ENCODE results near the gene TCFL5.
A peak's percentile ranks its signal among the peaks of the same experiment; 100 is the strongest.
"Not testable (repeated sequence)": the region's sequence is repeated elsewhere in the genome, so short reads cannot be mapped to it uniquely, and the experiment has no call there.

TCFL5 gene

DNA sequence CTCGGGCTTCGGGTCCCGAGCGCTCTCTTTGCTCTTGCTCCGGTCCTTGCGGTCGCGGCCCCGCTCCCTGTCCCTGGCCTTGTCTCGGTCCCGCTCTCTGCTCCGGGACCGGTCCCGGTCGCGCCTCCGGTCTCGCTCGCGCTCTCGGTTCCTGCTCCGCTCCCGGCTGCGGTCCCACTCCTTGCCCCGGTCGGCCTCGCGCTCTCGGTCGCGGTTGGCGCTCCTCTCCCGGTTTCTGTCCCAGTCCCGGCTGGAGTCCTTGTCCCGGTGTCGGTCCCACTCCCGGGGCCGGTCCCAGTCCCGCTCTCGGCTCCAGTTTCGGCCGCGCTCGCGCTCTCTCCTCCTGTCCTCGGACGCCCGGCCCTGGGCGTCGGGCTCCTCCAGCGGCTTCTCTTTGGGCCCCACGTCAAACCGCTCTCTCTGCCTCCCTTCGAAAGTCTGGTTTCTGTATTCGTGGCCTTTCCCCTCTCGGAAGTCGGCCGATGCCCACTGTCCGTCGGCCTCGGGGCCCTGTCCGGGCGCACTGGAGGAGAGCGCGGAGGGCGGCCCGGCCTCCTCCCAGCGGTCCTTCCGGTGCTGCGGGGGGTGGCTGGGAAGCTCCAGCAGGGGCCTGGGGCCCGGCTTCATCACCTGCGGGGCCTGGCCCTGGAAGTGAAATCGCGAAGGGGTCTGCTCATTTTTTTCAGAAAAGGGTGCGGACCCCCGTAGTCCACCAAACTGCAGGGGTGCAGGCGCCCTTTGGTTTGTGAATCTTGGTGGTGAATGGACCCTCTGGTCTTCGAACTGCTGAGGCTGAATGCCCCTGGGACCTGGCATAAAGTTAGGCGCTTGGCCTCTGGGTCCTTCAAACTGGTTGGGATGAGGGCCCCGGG, 17.9 kb upstream of the TCFL5 start:
- DNase-seq, result no peak

DNA sequence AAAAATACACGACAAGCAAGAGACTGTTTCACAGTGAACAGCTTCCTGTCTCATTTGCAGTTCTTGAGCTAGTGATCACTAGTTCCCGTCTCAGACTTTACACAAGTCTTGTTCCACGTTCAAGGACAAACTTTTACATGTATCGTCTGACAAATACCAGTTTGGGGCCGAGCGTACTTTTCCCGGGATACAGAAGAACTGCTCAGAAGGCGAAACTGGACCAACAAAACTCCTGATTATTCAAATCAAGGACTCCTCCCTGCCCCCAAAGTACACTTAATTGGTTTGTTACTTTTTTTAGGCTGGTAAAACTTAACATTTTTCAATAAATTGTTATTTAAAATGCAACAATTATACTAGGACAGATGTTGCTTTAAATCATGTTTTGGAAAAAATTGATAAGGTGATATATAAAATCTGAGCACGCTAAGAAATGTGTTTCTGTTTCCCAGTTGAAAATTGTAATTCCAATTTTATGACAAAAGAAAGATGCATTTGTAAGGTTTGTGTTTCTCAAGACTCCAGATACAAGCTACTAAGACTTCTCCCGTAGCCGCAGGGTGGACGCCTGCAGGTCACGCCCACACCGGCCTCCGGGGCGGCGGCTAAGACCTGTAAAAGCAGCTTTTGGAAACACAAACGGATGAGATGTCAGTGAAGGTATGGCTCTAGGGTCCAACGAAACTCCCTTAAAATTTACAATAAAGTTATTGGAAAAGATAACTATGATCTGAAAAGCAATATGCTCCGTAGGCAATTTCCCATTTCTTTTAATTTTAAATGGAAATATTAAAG, 16.8 kb upstream of the TCFL5 start:
- DNase-seq, result no peak

DNA sequence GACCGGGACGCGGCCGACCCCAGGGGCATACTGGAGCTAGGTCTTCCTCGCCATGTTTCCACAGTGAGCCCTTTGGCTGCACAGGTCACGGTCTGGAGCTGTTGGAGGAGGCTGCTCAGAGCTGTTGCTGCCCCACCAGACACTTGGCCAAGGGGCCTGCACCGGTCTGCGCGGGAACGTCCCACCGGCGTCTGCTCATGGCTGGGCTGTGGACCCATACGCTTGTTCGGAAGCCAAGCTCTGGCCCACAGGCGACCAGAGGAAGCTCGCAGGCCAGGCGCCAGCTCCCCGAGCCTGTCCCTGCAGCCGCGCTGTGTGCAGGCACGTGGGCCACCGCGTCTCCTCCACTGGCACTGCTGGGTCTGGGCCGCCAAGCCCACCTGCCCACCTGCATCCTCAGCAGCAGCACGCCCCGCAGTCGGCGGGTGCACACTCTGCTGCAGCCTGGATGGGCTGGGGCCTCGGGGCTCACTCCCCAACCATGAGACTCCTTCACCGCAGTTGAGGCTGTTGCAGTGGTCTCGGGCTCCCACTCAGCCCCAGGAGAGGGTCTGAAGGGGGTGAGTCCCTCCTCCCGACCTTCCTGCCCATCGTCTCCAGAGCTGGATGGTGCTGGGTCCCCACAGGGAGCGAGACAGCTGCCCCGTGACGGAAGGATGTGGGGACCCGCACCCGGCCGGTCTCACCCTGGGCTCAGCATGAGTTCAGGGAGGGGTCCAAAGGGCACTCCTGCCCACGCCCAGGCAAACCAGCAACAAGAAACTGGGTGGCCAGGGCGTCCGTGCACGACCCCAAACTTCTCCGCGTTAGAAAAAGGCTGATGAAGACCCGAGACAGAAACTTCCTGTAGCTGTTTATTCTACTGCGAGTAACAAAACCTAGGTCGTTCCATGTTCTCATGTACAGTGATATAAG, 15.5 kb upstream of the TCFL5 start:
- DNase-seq, result no peak

DNA sequence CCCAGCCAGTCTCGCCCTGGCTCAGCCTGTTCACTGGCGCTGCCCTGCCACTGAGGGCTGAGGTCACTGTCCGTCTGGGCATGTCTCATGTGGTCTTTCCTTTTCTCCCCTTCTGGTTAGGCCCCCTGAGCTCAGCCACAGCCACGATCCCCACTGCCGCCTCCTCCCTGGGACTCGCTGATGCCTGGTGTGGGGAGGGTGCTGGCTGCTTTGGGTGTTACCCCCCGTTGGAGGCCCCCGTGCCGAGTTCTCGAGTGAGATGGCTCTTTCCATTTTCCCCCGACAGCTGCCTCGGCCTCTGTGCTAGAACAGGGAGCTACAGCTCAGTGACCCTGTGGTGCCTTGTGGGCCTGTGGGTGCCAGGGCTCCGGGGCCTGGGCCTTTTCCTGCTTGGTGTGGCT, 14.9 kb upstream of the TCFL5 start:
- no peak for DNase-seq

DNA sequence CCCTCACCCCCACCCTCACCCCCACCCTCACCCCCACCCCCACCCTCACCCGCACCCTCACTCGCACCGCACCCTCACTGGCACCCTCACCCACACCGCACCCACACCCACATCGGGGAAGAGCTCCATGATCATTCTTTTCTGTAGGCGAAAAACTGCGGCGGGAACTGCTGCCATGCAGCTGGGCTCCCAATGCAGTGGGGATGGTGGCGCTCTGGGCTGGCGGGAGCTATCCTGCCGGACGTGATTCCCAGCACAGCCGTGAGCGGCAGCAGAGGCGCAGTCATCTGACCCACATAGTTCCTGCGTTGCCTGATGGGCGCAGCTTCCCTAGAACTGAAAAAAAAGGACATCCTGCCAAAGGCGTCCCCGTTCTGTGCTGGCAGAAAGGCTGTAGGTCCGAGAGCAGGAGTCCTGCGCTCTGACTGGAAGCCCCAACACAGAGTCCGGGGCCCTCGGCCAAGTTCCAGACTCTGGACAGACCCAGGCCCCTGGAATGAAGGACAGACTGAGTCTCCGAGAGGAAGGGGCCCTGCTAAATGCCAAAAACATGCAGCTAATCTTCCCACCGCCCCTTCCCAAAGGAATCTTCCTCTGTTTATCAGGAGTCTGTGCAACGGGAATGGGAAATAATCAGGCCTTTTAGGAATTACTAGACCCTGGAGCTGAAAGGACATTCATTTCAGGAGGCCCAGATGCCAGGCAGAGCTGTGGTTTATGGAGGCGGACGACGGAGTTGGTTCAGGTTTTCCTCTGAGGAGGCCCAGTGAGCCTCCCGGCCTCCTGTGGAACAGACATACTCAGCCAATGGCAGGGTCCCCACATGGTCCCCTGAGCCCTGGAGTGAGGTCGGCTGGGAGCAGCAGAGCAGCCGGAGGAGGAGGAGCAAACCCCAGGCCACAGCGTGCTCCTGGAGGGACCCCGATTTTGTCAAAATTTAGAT, 14.1 kb upstream of the TCFL5 start:
- DNase-seq, result peak; percentile 76

DNA sequence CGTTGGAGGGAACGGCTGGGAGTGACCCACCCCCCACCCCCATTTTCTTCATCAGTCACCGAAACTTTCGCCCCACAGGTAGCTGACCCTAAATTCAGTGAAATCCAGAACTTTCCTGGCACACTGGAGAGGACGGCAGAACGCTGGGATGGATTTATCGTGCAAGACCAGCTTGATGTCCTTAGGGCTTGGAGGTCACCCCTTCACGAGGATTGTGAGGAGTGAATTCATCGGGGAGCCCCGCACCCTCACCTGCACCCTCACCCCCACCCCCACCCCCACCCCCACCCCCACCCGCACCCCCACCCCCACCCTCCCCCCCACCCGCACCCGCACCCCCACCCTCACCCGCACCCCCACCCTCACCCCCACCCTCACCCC, 13.3 kb upstream of the TCFL5 start:
- no peak for DNase-seq

DNA sequence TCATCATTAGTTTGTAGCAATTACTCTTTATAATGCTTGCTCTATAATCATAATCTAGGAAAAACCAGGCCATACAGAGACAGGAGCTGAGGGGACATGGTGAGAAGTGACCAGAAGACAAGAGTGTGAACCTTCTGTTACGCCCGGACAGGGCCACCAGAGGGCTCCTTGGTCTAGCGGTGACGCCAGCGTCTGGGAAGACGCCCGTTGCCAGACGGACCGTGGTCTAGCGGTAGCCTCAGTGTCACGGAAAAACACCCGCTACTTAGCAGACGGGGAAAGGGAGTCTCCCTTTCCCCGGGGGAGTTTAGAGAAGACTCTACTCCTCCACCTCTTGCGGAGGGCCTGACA, 12.0 kb upstream of the TCFL5 start:
- DNase-seq, result not testable (repeated sequence)

DNA sequence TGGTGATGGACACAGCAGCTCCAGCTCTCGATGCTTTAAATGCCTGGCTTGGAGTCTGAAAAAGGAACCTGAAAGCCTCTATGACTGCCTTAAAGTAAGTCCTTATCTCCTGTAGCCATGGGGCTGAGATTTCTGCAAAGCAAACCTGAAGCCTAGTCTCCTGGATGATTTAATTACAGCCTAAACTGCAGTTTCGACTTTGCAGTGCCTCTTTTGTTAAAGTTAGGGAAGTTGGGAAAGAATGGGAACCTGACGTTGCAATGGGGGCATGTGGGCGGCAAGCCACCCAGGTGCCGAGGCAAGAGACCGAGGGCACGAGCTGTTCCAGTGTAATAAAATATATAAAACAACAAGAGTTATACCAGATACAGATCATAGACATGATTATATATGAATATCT, 11.7 kb upstream of the TCFL5 start:
- no peak for DNase-seq

DNA sequence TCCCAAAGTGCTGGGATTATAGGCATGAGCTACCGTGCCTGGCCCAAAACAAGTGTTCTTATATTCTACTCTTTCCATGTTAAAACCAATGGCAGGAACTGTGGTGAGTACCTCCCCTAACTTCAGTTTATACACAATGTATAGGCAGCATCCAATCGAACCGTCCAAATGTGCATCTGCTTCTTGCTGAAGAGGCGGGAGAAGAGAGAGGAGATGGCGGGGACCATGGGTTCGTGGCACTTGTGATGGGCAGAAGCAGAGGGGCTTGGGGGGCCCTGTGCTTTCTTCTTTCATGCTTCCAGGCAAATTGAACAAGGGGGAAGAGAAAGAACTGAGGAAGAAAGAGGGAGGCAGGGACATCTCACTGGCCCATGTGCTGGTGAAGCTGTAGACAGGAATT, 11.2 kb upstream of the TCFL5 start:
- DNase-seq, result no peak

DNA sequence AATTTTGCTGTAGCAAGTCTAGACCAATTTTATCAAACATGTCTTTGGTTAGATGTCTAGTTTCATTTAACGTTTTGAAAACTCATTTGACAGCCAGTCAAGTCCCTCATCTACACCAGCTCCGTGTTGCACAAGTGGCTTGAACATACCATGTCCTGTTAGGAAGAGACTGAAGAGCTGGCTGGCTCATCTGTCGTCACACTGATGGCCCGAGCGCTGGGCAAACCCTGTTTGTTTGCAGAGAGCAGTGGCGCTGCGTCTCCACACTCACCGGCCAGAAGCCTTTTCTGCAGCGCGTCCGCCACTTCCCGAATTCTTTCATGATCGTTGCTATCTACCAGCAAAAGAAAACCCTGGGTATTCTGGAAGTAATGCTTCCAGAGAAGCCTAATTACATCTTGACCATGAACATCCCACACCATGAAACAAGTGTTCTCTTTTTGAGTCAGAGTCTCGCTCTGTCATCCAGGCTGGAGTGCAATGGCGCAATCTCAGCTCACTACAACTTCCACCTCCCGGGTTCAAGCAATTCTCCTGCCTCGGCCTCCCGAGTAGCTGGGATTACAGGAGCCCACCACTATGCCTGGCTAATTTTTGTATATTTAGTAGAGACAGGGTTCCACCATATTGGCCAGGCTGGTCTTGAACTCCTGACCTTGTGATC, 10.7 kb upstream of the TCFL5 start:
- no peak for DNase-seq

DNA sequence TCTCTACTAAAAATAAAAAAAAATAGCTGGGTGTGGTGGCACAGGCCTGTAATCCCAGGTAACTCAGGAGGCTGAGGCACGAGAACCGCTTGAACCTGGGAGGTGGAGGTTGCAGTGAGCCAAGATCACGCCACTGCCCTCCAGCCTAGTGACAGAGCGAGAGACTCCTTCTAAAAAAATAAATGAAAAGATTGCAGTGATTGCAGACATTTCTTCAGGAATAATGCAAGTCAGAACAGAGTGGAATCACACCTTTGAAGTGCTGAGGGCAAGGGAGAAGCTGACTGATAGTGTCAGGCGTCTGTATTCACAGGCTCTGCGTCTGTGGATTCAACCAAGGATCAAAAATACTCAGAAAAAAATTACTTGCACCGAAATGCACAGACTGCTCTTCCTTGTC, 2.6 kb upstream of the TCFL5 start:
- no peak for DNase-seq

DNA sequence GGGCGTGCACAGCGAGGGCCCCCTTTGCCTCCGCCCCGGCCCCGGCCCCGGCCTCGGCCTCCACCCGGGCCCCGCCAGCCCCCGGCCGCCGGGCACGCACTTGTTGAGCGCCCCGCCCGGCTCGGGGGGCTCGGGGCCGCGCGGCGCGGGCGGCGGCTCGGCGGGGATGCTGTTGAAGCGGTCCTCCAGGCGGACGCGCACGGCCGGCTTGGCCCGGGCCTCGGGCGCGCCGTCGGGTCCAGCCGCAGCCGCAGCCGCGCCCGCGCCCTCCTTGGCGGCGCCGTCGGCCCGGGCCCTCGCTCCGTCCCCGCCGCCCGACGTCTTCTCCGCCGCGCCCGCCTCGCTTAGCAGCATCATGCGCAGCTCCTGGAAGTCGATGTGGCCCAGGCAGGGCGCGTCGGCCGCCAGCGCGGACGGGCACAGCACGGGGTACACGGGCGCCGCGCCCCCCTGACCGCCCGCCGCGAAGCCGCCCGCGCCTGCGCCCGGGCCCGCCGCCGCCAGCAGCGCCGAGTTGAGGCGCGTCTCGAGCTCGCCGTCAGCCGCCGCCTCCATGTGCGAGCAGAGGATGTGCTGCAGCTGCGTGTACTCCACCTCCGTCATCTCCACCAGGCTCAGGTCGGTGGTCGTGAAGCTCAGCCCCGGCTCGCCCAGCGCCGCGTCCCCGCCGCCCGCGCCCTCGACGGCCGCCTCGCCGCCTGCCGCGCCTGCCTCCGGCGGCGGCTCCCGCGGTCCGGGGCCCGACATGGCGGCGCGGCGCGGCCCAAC, 514 bp downstream of the TCFL5 start:
- DNase-seq, result no peak

DNA sequence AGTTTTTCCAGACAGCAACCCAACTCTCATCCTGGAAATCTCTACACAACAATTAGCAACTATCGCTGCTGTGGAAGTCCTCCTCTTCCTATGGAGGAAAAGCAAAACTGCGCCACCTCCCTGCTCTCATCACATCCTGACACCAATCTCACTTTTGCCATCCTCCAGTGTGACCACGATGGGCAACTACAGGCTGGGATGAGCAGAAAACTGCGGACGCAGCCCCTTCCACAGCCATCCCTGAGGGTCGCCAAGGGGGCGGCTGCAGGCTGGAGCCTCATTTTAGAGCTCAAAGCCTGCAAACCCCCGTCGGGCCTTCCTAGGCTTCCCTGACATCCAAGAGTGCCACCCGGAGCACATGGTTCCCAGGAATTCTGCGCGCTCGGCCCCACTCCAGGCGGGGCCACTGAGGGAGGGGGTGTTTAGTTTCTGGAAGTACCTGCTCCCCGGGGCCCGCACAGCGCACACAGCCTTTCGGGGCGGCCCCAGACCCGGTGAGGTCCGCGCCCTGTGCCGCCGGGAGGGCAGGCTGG, 1.2 kb downstream of the TCFL5 start:
- no peak for DNase-seq

DNA sequence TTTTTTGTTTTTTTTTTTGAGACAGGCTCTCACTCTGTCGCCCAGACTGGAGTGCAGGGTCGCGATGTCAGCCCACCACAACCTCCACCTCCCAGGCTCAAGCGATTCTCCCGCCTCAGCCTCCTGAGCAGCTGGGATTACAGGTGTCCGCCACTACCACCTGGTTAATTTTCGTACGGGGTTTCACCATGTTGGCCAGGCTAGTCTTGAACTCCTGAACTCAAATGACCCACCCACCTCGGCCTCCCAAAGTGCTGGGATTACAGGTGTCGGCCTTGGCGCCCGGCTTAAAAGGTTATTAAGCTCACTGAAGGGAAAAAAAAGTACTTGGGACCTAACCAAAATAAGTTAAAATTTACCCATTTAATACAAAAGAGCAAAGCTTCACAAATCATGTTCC, 1.9 kb downstream of the TCFL5 start:
- DNase-seq, result no peak

DNA sequence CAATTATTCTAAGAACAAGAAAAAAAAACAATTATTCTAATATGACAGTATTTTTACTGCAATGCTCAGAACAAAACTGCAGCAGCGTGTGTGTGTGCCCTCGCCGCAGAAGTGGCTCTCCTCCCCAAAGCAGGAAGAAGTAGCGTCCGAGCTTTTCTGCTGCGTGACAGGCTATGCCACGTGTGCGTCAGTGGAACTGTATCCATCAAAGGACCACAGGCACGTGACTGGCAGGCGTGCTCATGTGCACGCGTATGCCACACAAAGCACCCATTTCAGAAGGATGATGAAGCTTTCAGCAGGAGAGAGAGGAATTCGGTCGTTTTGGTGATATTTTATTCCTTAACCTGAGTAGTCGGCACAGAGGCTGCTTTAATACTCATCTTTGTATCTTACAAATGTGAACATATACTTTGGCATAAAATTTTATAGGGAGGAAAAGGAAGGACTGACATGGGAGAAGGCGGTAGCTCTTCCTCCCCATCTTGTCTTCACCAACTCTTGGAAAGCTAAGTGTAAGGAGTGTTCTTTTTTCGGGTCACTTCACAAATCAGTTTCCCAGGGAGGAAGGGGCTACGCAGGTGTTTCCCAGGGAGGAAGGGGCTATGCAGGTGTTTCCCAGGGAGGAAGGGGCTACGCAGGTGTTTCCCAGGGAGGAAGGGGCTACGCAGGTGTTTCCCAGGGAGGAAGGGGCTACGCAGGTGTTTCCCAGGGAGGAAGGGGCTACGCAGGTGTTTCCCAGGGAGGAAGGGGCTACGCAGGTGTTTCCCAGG, 3.4 kb downstream of the TCFL5 start:
- no peak for DNase-seq

DNA sequence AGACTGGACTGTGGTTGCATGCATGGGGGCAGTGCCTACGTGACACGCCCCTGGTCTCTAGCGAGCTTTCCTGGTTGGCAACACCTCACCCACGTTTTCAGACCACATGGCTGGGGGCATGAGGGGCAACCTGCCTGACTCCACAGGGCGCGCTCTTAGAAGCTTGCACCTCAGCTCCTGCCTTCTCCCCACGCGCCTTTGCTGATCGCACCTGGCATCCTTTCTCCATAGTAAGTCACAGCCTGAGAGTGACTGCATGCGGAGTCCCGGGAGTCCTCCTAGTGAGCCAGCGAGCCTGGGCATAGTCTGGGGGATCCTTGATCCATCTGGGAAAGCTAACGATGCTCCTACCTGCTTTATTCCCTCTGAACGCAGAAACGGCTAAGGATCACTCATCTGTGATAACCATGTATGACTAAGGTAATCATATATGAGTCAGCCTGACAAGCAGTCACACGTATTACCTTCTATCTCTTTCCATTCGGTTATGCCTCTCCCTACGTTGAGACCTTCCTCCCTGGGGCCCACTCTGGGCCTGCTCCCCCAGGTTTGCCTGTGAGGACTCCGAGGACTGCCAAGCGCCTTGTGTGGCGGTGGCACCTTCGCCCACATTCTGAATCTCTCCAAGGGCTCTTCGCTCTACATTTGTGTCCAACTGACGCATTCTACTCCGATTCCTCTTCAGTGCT, 4.5 kb downstream of the TCFL5 start:
- DNase-seq, result no peak

DNA sequence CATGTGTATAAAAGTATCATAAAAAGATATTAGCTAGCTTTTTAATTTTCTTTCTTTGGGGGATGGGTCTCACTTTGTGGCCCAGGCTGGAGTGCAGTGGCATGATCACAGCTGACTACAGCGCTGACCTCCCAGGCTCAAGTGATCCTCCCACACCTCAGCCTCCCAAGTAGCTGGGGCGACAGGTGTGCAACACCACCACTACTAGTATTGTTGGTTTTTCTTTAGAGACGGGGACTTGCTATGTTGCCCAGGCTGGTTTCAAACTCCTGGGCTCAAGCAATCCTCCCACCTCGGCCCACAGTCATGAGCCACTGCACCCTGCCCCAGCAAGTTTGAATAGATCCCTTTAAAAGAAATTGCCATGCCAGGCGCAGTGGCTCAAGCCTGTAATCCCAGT, 6.5 kb downstream of the TCFL5 start:
- no peak for DNase-seq

DNA sequence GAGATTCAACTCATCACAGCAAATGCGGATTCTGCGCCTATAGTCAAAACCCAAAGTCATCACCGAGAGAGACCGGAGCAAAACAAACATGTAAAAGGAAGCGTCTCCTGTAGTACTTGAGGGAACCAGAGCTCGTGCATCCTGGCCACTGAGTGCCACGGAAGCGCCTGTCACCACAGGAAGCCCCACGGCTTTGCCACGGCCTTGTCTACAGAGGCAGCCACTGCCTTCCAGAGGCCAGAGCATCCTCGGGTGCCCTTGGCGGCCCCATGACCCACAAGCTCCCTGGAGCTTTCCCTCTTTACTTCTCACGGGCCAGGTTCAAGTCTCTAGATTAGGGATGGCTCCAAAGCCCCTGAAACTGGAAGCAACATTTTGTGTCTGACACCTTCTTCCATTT, 7.5 kb downstream of the TCFL5 start:
- DNase-seq, result no peak

DNA sequence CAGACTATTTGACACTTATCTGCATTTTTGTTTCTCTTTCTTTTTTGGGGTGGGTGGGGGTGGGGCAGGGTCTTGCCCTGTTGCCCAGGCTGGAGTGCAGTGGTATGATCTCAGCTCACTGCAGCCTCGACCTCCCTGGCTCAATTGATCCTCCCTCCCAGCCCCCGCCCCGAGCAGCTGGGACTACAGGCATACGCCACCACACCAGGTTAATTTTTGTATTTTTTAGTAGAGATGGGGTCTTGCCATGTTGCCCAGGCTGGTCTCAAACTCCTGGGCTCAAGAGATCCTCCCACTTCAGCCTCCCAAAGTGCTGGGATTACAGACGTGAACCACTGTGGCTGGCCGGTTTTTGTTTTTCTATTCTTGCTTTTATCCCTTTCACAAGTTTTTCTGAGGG, 8.3 kb downstream of the TCFL5 start:
- DNase-seq, result not testable (repeated sequence)
